HEK293T (cell line): ENCODE results near the gene TFG.

Experiments
- ARNT ChIP-seq: fragments of 450-650 bp; IDR thresholded peaks from 2 replicates; pipeline ENCODE4 v1.6.1; 2017; ENCODE audit warnings: mild to moderate bottlenecking
- BHLHE40 ChIP-seq: fragments of 450-650 bp; IDR thresholded peaks from 2 replicates; pipeline ENCODE4 v1.6.1; 2016; ENCODE audit warnings: mild to moderate bottlenecking, moderate library complexity, borderline replicate concordance
- ELF4 ChIP-seq: fragments of 450-650 bp; IDR thresholded peaks from 2 replicates; pipeline ENCODE4 v1.6.1; 2017; ENCODE audit warnings: antibody characterized with exemption
- FOXM1 ChIP-seq: fragments of 450-650 bp; IDR thresholded peaks from 2 replicates; pipeline ENCODE4 v1.6.1; 2017; ENCODE audit warnings: mild to moderate bottlenecking, borderline replicate concordance
- HDGF ChIP-seq: fragments of 450-650 bp; IDR thresholded peaks from 2 replicates; pipeline ENCODE4 v1.6.1; 2017; ENCODE audit warnings: antibody characterized with exemption, borderline replicate concordance
- L3MBTL2 ChIP-seq: fragments of 450-650 bp; conservative IDR thresholded peaks from 2 replicates; pipeline ENCODE4 v1.6.1; 2016; ENCODE audit warnings: mild to moderate bottlenecking
- LEF1 ChIP-seq: fragments of 450-650 bp; IDR thresholded peaks from 2 replicates; pipeline ENCODE4 v1.6.1; 2017; ENCODE audit warnings: mild to moderate bottlenecking, borderline replicate concordance
- NFRKB ChIP-seq: fragments of 450-650 bp; IDR thresholded peaks from 2 replicates; pipeline ENCODE4 v1.6.1; 2016; ENCODE audit warnings: mild to moderate bottlenecking, moderate library complexity
- SP1 ChIP-seq: fragments of 450-650 bp; IDR thresholded peaks from 2 replicates; pipeline ENCODE4 v1.6.1; 2017
- SUZ12 ChIP-seq: fragments of 450-650 bp; IDR thresholded peaks from 2 replicates; pipeline ENCODE4 v1.6.1; 2016; ENCODE audit warnings: mild to moderate bottlenecking
- TARDBP ChIP-seq: fragments of 450-650 bp; IDR thresholded peaks from 2 replicates; pipeline ENCODE4 v1.6.1; 2016
- ZNF384 ChIP-seq: fragments of 450-650 bp; IDR thresholded peaks from 2 replicates; pipeline ENCODE4 v1.6.1; 2016

DNA sequence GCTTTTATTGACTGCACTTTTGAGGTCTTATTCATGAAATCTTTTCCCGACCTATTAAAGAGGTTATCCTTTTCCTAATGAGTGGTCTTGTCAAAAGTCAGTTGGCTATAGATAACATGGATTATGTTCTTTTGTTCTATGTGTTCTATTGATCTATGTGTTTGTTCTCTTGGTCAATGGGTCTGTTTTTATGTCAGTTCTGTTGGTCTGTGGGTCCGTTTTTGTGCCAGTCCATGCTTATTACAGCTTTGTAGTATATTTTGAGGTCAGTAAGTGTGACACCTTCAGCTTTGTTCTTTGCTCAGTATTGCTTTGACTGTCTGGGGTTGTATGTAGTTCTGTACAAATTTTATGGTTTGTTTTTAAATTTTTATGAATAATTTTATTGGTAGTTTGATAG is 7.8 kb downstream of the TFG start:
- TF ChIP-seq ZNF384 (no peak), SP1 (no peak), L3MBTL2 (no peak), LEF1 (no peak), TARDBP (no peak), NFRKB (no peak), HDGF (no peak), ARNT (no peak), BHLHE40 (no peak), SUZ12 (no peak), FOXM1 (no peak), ELF4 (no peak)
